GM19468 (cell line): Measurements from ENCODE around the gene WDR37.
"Not testable (repeated sequence)": the region's sequence is repeated elsewhere in the genome, so short reads cannot be mapped to it uniquely, and the experiment has no call there.

Experiments
- ATAC-seq: cut with Tn5 transposase; IDR thresholded peaks from one replicate; pipeline ENCODE4 v1.9.1; 2021; ENCODE audit warnings: mild to moderate bottlenecking, moderate library complexity, moderate number of reproducible peaks; ENCODE audit not compliant: unreplicated experiment; ENCODE audit errors: extremely low read depth

WDR37 gene

DNA sequence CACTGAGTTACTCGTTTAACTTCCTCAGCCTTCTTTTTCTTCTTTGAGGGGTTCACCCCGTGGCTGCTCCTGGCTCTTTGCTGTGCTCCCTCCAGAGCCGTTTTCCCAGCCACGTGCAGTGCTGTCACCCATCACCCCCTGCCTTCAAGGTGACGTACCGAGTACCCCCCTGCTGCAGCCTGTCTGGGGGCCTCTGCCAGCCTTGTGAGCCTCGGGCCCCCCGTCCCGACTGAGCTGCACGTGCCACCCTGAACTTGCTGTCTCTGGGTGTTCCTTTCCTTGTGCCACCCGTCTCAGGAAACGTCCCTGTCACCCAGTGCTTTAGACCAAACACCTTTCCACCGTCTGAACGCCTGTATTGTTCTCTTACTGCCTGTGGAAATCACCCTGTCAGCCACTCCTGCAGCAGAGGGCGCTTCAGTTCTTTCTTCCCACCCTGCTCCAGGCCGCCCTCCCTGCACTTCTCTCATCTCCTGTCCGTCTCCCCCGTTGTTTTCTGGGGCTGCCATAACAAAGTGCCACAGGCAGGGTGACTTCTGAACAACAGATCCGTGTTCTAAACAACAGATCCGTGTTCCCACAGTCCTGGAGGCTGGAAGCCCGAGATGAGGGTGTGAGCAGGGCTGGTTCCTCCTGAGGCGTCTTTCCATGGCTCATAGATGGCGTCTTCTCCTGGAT, 44.6 kb downstream of the WDR37 start:
- no peak for ATAC-seq

DNA sequence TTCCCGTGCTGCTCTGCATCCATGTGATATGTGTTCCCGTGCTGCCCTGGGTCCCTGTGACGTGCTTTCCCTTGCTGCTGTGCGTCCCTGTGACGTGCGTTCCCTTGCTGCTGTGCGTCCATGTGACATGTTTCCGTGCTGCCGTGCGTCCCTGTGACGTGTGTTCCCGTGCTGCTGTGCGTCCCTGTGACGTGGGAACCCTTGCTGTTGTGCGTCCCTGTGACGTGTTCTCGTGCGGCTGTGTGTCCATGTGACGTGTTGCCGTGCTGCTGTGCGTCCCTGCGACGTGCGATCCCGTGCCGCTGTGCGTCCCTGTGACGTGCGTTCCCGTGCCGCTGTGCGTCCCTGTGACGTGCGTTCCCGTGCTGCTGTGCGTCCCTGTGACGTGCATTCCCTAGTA, 45.8 kb downstream of the WDR37 start:
- no peak for ATAC-seq

DNA sequence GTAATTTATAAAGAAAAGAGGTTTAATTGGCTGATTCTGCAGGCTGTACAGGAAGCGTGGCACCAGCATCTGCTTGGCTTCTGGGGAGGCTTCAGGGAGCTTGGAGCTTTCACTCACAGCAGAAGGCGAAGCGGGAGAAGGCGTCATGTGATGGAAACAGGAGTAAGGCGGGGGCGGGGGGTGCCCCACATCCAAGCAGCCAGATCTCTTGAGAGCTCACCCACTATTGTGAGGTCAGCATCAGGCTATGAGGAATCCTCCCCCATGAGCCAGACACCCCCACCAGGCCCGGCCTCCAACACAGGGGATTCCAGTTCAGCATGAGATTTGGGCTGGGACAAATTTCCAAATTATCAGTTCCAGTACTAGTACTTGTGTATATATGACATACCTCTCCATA, 46.2 kb downstream of the WDR37 start:
- no peak for ATAC-seq

DNA sequence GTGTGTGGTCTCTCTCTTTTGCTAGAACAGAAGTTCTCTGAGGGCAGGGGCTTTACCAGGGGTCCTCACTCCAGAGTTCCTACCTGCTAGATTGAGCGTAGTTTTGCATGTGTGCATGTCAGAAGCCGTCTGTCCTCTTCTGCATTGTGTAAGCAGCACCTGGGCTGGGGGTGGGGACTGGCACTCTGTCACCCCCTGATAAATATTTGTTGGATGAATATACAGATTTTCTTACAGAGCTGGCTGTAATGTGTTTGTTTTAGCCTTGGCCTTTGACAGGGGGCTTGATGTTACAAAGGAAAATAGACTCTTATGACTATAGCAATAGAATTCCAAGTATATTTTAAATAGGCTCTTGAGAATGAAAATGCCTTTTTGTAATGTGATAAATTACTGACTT, 46.6 kb downstream of the WDR37 start:
- ATAC-seq = no peak

DNA sequence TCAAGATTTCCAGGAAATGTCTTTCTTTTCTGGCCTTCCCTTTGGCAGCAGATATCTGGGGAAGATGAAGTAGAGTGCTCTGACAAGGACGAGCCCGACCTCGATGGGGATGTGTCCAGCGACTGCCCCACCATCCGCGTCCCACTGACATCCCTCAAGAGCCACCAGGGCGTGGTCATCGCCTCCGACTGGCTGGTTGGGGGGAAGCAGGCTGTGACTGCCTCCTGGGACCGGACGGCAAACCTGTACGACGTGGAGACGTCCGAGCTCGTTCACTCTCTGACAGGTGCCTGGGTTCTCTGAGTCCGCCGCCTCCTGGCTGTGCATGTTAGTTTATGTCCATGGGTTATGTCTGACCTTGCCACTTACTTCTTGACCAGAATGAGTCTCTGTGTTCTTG, 47.4 kb downstream of the WDR37 start:
- no peak for ATAC-seq

DNA sequence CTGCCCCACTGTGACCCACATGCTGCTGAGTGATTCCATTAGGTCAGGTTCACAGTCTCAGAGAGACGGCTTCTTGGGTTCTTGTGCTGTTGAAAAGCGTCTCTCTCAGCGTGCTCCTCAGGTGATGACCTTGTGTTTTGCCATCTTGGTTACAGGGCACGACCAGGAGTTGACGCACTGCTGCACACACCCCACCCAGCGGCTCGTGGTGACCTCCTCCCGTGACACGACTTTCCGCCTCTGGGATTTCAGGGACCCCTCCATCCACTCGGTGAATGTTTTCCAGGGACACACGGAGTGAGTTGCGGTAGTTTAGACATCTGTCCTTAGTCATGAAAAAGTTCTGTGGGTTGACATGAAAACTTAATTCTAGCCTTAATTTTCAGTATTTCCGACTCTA, 48.8 kb downstream of the WDR37 start:
- no peak for ATAC-seq

DNA sequence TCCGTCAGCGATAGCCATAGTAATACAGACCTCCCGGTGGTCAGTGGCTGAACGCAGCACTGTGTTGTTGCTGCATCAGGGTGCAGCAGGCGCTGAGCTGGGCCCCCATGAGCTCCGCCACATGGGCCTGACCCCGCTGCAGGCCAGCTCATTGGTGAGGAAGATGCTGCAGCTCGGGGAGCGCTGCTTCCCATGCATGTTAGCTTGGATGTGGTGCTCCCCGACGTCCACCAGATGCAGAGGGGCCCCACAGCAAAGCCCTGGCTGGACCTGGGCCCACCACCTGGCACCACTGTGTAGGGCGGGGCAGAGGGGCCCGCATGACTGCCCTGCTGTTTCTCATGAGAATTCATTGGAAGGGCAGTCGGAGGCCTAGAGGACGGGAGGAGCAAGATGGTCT, 50.8 kb downstream of the WDR37 start:
- ATAC-seq = no peak

DNA sequence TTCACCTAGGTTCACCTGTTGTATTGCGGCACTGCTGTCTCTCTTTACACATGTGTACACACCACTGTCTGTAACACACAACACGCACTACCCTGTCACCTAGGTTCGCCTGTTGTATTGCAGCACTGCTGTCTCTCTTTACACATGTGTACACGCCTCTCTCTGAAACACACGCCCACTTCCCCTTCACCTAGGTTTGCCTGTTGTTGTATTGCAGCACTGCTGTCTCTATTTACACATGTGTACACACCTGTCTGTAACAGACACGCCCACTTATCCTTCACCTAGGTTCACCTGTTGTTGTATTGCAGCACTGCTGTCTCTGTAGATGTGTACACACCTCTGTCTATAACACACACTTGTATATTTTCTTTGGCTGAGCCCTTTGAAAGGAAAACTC, 51.5 kb downstream of the WDR37 start:
- no peak for ATAC-seq

DNA sequence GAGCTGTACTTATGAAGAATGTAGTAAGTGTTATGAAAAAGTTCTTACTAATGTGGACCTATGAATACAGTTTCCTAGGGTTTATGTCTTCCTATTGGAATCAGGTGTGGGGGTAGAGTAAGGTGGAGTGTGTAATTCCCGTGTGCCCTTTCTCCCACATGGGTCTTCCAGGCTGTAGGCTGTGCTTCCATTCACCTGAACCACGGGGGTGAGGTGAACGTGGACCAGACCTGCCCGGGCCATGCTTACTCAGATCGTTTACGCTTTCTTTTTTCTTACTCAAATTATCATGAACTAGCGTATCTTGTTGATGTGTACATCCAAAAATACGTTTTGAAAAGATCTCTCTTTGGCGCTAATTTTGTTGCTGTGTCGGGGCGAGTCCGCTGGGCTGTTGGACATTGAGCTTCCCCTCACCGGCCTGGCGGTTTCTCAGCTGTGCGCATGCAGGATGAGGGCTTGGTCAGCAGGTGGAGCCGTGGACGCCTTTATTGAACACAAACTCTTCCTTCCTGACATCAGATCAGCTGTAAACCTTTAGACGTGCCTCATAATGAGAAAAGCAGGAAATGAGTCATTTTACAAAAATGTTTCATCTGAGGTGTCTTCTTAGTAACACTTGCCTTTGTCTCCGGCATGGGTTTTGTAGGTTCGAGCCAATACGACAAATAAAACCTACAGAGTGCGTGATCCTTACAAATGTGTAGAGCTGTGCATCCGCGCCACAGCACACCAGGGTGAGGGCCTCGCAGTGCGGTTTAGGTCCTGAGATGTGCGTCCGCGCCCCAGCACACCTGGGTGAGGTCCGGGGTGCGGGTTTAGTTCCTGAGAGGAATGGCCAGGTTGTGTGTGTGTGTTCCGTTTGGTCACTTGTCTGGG, 53.8 kb downstream of the WDR37 start:
- no peak for ATAC-seq

DNA sequence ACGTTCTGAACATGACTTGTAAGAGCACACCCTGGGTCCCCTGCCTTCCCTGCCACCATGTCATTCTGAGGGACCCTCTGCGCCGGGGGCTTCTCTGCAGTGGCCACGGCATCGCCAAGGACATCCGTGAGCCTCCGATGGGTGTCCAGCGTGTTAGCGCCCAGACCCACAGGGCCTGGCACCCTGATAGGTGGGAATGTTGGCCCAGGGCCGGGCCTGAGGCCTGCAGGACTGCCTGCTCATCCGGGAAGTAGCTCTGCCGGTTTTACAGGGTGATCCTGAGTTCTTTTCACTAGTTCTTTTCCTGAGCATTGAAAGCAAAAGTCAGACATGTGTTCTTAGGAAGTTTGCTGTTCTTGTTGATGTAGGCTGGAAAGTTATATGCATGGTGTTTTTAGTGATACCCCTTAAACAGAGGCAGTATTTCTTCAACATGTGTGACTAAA, 54.5 kb downstream of the WDR37 start:
- ATAC-seq = no peak

DNA sequence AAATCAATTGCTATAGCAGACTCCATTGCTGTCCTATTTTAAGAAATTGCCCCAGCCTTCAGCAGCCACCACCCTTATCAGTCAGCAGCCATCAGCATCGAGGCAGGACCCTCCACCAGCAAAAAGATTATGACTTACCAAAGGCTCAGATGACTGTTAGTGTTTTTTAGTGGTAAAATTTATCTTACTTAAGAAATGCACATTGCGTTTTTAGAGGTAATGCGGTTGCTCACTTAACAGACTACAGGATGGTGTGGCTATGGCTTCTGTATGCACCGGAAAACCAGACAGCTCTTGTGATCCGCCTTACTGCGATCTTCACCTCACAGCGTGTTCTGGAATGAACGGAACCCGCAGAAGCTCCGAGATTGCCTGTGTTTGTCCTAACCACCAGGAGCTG, 58.1 kb downstream of the WDR37 start:
- ATAC-seq = no peak

DNA sequence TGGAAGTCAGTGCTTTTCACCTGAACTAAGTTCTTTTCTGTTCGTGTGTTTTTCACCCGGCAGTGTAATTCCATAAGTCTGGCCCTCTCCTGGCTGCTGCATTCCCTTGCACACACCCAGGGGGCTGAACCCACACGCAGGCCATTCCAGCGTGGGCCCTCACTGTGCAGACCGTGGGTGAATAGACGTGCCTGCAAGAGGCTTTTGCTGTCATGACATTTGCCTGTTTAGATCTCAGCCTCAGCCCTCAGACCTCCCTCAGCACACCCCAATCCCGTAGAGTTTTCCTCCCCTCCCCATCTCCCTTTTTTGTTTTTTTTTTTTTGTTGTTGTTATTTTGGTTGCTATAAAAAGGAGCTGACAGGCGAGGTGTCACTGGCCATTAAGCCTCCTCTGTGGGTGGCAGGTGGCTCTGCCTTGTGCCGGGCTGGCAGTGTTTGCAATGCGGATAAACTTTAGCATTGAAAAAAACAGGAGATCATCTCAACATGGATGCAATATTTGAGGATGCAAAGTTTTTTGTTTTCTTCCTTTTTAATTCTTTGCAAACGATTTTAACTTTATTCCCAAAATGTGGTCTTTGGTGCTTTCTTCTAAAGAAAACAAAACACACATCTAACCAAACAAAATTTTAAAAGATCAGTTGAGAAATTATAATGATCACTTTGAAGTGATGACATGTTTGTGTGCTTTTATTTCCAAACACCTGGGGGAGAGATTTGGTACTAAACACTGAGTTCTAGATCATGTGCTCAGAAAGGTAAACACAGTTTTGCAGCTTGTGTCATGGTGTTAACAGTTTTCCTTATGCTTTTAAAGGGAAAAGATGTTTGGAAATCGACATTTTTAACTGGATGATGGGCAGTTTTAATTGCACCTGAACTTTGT, 58.8 kb downstream of the WDR37 start:
- ATAC-seq = no peak

DNA sequence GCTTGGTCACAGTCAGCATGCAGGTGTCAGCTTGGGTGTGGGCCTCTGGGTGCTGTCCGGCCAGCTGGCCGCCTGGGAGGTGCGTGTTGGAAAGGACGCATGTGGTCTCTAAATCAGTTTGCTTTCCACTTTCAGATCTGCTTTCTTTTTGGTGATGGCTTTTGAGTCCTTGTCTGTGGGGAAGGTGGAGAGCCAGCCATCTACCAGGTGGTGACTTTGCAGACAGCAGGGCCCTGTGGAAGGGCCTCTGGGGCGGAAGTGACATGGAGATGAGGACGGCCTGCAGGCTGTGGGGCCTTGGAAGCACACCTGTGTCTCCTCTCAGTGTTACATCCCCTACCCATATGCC, 59.4 kb downstream of the WDR37 start:
- no peak for ATAC-seq

DNA sequence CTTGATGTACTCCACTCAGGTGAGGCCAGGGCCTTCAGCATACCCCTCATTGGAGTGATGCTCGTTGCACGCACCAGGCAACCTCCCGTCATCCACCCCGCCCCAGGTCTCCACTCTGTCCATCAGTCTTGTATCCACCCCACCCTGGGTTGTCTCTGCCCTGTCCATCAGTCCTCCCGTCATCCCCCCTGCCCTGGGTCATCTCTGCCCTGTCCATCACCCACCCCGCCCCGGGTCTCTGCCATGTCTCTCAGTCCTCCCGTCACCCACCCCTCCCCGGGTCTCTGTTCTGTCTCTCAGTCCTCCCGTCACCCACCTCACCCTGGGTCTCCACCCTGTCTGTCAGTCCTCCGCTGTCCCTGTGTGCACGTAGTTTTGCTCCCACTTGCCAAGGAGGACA, 59.9 kb downstream of the WDR37 start:
- no peak for ATAC-seq

DNA sequence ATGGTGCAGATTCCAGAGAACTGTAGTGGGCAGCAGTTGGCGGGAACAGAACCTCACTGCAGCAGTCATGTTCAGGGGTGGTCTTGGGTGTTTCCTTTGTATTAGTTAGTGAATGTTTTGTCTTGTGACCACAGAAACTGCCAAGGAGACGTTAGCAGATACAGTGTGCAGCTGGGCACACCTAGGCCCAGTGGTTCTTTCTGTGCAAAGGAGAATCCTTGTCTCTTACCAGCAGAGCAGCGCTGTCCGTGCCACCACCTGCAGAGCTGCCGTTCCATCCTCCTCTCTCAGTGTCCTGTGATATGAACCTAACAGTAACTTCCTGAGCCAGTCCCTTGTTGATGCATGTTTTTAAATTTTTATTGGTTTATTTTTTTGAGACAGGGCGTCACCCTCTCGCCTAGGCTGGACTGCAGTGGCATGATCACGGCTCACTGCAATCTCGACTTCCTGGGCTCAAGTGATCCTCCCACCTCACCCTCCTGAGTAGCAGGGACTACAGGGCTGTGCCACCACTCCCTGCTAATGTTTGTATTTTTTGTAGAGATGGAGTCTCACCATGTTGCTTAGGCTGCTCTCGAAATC, 60.6 kb downstream of the WDR37 start:
- ATAC-seq = no peak

DNA sequence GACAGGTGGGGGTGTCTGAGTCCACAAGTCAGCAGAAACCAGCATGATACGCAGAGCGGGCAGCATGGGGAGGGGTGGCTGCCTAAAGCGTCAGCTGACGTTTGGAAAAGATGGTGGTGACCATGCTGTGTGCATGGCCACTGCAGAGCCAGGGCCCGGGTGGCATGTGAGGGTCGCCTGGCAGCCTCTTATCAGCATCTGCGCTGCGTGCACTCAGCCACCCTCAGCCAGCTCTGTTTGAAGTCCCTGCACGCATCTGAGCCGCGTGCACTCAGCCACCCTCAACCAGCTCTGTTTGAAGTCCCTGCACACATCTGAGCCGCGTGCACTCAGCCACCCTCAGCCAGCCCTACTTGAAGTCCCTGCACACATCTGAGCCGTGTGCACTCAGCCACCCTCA, 61.5 kb downstream of the WDR37 start:
- no peak for ATAC-seq

DNA sequence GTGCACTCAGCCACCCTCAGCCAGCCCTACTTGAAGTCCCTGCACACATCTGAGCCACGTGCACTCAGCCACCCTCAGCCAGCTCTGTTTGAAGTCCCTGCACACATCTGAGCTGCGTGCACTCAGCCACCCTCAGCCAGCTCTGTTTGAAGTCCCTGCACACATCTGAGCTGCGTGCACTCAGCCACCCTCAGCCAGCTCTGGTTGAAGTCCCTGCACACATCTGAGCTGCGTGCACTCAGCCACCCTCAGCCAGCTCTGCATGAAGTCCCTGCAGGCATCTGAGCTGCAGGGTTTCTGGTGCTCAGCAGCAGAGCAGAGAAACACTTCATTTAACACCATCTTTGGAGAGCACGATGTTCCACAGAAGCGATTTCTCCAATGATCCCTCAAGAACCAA, 62.1 kb downstream of the WDR37 start:
- ATAC-seq = not testable (repeated sequence)

DNA sequence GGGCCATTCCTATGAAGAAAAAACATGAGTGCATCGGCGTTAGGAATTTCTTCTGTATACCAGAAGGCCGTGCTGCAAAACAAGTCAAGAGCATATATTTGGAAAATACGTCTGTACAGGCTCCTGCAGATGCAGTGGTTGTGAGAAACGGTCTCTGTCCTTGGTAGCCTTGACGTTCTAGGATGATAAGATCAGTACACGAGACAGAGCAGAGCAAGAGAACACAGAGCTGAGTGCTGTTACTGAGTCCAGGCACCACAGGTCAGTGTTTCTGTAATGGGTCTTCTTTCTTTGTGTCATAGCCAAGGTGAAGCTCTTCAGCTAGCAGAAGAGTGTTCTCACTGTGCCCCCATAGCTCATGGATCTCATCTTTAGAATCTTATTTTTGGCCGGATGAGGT, 62.8 kb downstream of the WDR37 start:
- no peak for ATAC-seq

DNA sequence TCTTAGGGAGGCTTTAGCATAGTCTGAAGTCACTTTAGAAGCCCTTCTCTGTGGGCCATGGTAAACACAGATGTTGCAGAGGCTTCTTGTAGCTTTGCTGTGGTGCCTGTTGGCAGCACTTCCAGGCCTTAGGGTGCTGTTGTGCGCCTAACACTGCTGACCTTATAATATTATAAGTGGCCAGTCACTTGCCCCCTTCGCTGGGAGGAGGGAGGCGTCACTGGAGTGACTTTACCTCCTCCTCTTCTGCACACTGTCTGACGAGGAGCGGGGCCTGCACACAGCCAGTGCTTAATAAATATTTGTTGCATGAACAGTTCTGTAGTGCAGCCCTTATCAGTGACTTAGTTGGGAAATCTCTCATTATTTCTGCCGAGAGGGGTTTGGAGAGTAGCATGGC, 63.3 kb downstream of the WDR37 start:
- ATAC-seq = no peak

DNA sequence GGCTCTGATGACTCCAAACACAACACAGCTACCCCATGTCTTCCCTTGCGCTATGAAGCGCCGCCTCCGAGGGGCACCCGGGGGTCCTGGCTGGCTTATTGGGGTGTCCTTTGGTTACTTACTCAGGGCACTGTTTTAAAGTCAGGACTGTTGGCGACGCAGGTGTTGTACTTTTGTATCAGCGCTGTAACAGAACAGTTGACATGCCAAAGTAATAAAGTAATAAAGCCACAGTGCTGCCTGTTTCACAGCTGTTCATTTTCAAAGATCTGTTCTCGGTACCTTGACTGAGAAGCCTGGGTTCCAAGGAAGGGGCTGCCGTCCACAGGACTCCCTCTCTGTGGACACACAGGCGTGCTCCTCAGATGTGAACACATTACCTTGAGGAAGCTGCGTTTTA, 64.1 kb downstream of the WDR37 start:
- no peak for ATAC-seq

DNA sequence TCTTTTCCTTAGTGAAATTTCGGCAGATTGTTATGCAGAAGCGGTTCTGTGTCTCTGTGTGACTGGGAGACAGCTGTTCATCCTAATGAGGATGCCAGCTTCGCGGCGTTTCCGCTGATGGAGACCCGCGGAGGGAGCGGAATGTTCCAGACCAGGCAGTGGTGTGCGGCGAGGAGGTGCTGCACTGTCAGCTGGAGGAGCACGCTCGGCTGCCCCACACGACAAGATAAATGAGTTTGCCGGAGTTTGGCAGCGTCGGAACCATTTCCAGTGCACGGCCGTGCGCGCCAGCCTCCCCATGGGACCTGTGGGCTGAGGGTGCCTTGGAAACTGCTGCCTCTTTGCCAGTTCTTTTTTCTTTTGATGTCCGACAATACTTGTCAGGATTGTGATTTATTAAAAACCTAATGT, 64.6 kb downstream of the WDR37 start:
- no peak for ATAC-seq
